ENCODE measurements around the gene ARHGEF6.

- TF ChIP-seq CTCF (IDR thresholded peaks at IDR 0.05; ENCODE audit: low read depth, low read length) = no peak
- TF ChIP-seq MAX (IDR thresholded peaks at IDR 0.05; ENCODE audit: low read depth, low read length) = no peak
- no peak for TF ChIP-seq POLR2A (IDR thresholded peaks at IDR 0.05; ENCODE audit: extremely low read depth, insufficient read length)
Observed at GRCh38 chrX:136733613-136734012, 47.1 kb downstream of the ARHGEF6 start.
